ENCODE data around the gene SOX5. TPM values are rescaled to one million over a fixed set of nuclear protein-coding genes. Genes with fewer than 3 reads are reported as not detected.

The SOX5 gene
- total and polyA plus RNA-seq, 2 of the 8 experiments (the other 6 are each of a cell fraction or from before 2014, with no cell fraction given), result 2.2 to 2.6 TPM

DNA sequence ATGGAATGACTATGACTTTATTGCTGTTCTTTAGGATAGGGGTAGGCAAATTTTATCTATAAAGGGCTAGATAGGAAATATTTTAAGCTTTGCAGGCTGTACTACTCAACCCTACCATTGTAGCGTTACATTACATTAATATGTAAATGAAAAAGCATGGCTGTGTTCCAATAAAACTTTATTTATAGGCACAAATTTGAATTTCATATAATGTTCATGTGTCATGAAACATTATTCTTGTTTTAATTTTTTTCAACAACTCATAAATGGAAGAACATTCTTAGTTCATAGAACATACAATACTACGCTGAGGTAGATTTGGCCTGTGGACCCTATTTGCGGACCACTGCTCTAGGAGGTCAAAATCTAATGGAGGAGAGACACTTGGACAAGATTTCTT lies 133.7 kb downstream of the SOX5 start:
- Histone ChIP-seq H4K8ac (ENCODE audit: extremely low read depth, insufficient read depth, low read length) (no peak overlapping the region), H2AK5ac (ENCODE audit: low read depth, low read length) (no peak overlapping the region), H2BK120ac (replicated peaks; ENCODE audit: low read depth, low read length) (no peak overlapping the region), H3K56ac (replicated peaks; ENCODE audit: insufficient read length, low read depth, low read length) (no peak overlapping the region), H2AFZ (ENCODE audit: low read length) (no peak overlapping the region), H3K4me3 (ENCODE audit: extremely low read depth in 1 of 4, insufficient read depth in 2 of 4, low read depth in 3 of 4, low read length in 4 of 4) (no peak overlapping the region), H2BK5ac (ENCODE audit: low read depth, low read length) (no peak overlapping the region), H4K91ac (replicated peaks; ENCODE audit: insufficient read length, low read length) (no peak overlapping the region), H3K79me2 (ENCODE audit: control insufficient read depth in 1 of 2, insufficient read depth in 2 of 2, low read length in 2 of 2) (no peaks in the 10 kb centered on the region), H3K23me2 (ENCODE audit: low read depth, low read length) (no peaks in the 10 kb centered on the region), H2BK15ac (ENCODE audit: low read length) (no peak overlapping the region), H3K14ac (ENCODE audit: insufficient read length) (no peak overlapping the region), H3K18ac (ENCODE audit: extremely low read depth, low read length) (no peak overlapping the region), H3K36me3 (ENCODE audit: control insufficient read depth in 2 of 4, insufficient read depth in 4 of 4, low read length in 3 of 4) (no peaks in the 10 kb centered on the region), H3K9ac (replicated peaks in 1 of 4; ENCODE audit: extremely low read depth in 1 of 4, low read depth in 3 of 4, low read length in 3 of 4) (no peak overlapping the region), H4K20me1 (replicated peaks in 1 of 2; ENCODE audit: control insufficient read depth in 1 of 2, insufficient read depth in 2 of 2, low read length in 2 of 2) (no peaks in the 10 kb centered on the region), H3K4ac (replicated peaks; ENCODE audit: insufficient read length, low read depth, low read length) (no peak overlapping the region), H3K27me3 (replicated peaks in 1 of 4; ENCODE audit: control insufficient read depth in 3 of 4, extremely low read depth in 1 of 4, insufficient read depth in 3 of 4, low read length in 3 of 4) (peaks cover 0 to 1% (median 0%) of the 10 kb centered on the region in 4 experiments; a peak in 1 of 7 replicates), H3K79me1 (ENCODE audit: low read depth, low read length) (no peaks in the 10 kb centered on the region), H3K4me2 (ENCODE audit: insufficient read depth in 1 of 2, low read depth in 2 of 2, low read length in 2 of 2) (no peak overlapping the region), H4K5ac (ENCODE audit: insufficient read length, low read depth, low read length) (no peak overlapping the region), H3K27ac (ENCODE audit: low read depth, low read length) (no peak overlapping the region), H3K4me1 (replicated peaks in 1 of 4; ENCODE audit: control insufficient read depth in 3 of 4, insufficient read depth in 4 of 4, low read length in 3 of 4) (peaks cover 0 to 6% (median 0%) of the 10 kb centered on the region in 4 experiments; a peak in 1 of 7 replicates), H3K23ac (ENCODE audit: insufficient read length) (no peak overlapping the region), H2BK12ac (ENCODE audit: low read depth, low read length) (no peak overlapping the region), H3K9me3 (ENCODE audit: insufficient read depth in 2 of 2, low read depth in 1 of 2, low read length in 1 of 2) (no peaks in the 10 kb centered on the region), H2BK20ac (ENCODE audit: low read length) (no peak overlapping the region)
- TF ChIP-seq BRCA1 (IDR thresholded peaks at IDR 0.05; ENCODE audit: low read depth, low read length) (no peak), RXRA (IDR thresholded peaks at IDR 0.05; ENCODE audit: insufficient read depth, low read depth, low read length) (no peak), CHD1 (IDR thresholded peaks at IDR 0.05; ENCODE audit: low read depth, low read length) (no peak), CBX5 (IDR thresholded peaks at IDR 0.05; ENCODE audit: low read depth, low read length) (no peak), TAF7 (optimal IDR thresholded peaks at IDR 0.05; ENCODE audit: borderline replicate concordance, low read depth, low read length) (no peak), SAP30 (IDR thresholded peaks at IDR 0.05; ENCODE audit: insufficient read depth, insufficient replicate concordance, low read length) (no peak), HDAC2 (IDR thresholded peaks at IDR 0.05; ENCODE audit: borderline replicate concordance in 1 of 2, low read depth in 2 of 2, low read length in 2 of 2) (no peak), SP1 (IDR thresholded peaks at IDR 0.05; ENCODE audit: low read depth, low read length) (no peak), TEAD4 (IDR thresholded peaks at IDR 0.05; ENCODE audit: low read depth, low read length) (no peak), SP2 (IDR thresholded peaks at IDR 0.05; ENCODE audit: low read length) (no peak), EGR1 (IDR thresholded peaks at IDR 0.05; ENCODE audit: borderline replicate concordance, low read depth, low read length) (no peak), POLR2AphosphoS5 (IDR thresholded peaks at IDR 0.05; ENCODE audit: low read depth, low read length) (no peak), ZNF274 (IDR thresholded peaks at IDR 0.05; ENCODE audit: borderline replicate concordance, extremely low read depth, low read length) (no peak)
- TF ChIP-seq, protein P1, sequence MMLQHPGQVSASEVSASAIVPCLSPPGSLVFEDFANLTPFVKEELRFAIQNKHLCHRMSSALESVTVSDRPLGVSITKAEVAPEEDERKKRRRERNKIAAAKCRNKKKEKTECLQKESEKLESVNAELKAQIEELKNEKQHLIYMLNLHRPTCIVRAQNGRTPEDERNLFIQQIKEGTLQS (IDR thresholded peaks at IDR 0.05; ENCODE audit: insufficient read depth, low read depth, low read length), result no peak
- DNase-seq (ENCODE audit: low read depth in 1 of 2, low spot score in 2 of 2) (no peak), FAIRE-seq (no peak)
- CTCF ChIA-PET (ENCODE audit: partially characterized antibody), result no interaction called here
- POLR2A ChIA-PET (ENCODE audit: partially characterized antibody), result interaction anchor here (1.3 kb wide), 1 partner anchor 13 kb away, joined by 3 read pairs; no protein-coding TSS in a partner anchor
- 98% methylated on average over 3 of the region's 3 CpGs; no CpG with 5 or more reads in 1 of the 2 experiments for WGBS, 2 experiments (ENCODE audit: extremely low coverage in 1 of 2, insufficient coverage in 1 of 2, insufficient read length in 1 of 2, insufficient replicate concordance in 2 of 2, low coverage in 1 of 2, low lambda C conversion rate in 2 of 2, missing lambda C conversion rate in 1 of 2)
